ENCODE measurements around the gene RETREG3.

DNA sequence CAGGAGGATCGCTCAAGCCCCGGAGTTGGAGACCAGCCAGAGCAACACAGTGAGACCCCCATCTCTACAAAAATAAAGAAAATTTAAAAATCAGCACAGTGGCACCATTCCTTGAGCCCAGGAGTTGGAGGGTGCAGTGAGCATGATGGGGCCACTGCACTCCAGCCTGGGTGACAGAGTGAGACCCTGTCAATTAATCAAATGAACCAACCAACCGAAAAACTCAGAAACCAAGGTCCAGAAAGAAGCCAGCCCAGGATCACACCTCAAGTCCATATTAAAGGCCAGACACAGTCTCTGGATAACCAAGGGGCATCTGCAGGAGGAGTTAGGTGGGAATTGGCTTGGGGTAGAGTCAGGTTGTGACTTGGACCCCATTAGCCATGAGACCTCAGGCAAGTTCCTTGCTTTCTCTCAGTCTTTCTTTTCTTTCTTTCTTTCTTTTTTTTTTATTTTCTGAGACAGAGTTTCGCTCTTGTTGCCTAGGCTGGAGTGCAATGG lies 54.0 kb downstream of the RETREG3 start:
- TF ChIP-seq TAF1 (IDR thresholded peaks at IDR 0.05; ENCODE audit: borderline replicate concordance, insufficient read depth, low read length) (no peak), POLR2AphosphoS5 (IDR thresholded peaks at IDR 0.05; ENCODE audit: low read depth, low read length) (no peak), SIN3A (IDR thresholded peaks at IDR 0.05; ENCODE audit: borderline replicate concordance, insufficient read depth, low read length) (no peak), REST (IDR thresholded peaks at IDR 0.05; ENCODE audit: insufficient read depth in 1 of 2, low read depth in 2 of 2, low read length in 2 of 2) (no peak)
